GM18861 (cell line): ENCODE measurements around the gene OSBP2.
"Not testable (repeated sequence)": the region's sequence is repeated elsewhere in the genome, so short reads cannot be mapped to it uniquely, and the experiment has no call there.

Experiments used
- ATAC-seq: cut with Tn5 transposase; IDR thresholded peaks from one replicate; pipeline ENCODE4 v1.9.1; 2021; ENCODE audit not compliant: unreplicated experiment

OSBP2 gene

GRCh38 chr22:30694640-30695350 is at the start of gene OSBP2:
Gene OSBP2 (plus strand): TSS chr22:30694874. CDS start chr22:30694910, 36 bp downstream.
- ATAC-seq = no peak

GRCh38 chr22:30646518-30647160 is 48.0 kb upstream of the OSBP2 start:
- ATAC-seq = no peak

GRCh38 chr22:30647536-30647935 is 47.1 kb upstream of the OSBP2 start:
- ATAC-seq = no peak

- no peak for ATAC-seq
Measured at GRCh38 chr22:30648825-30649224, 45.8 kb upstream of the OSBP2 start.

- ATAC-seq = no peak
Measured at GRCh38 chr22:30649430-30650007, 45.2 kb upstream of the OSBP2 start.

GRCh38 chr22:30650508-30651116 is 44.1 kb upstream of the OSBP2 start:
- ATAC-seq = no peak

GRCh38 chr22:30652852-30653251 is 41.8 kb upstream of the OSBP2 start:
- ATAC-seq = no peak

- ATAC-seq = no peak
Measured at GRCh38 chr22:30654361-30654760, 40.3 kb upstream of the OSBP2 start.

- ATAC-seq = no peak
Measured at GRCh38 chr22:30655532-30655931, 39.1 kb upstream of the OSBP2 start.

GRCh38 chr22:30662040-30662439 is 32.6 kb upstream of the OSBP2 start:
- no peak for ATAC-seq

- no peak for ATAC-seq
Measured at GRCh38 chr22:30664798-30665197, 29.9 kb upstream of the OSBP2 start.

GRCh38 chr22:30665266-30665665 is 29.4 kb upstream of the OSBP2 start:
- ATAC-seq = no peak

- ATAC-seq = no peak
Measured at GRCh38 chr22:30665786-30666185, 28.9 kb upstream of the OSBP2 start.

GRCh38 chr22:30667107-30667493 is 27.6 kb upstream of the OSBP2 start:
- ATAC-seq = no peak

- peak; percentile 71 for ATAC-seq
Measured at GRCh38 chr22:30667494-30668385, 26.9 kb upstream of the OSBP2 start, which contains the start of gene DUSP18. Gene DUSP18 (minus strand): TSS chr22:30667875. CDS start chr22:30664003, 3,872 bp downstream.

GRCh38 chr22:30668386-30668710 is 26.3 kb upstream of the OSBP2 start:
- no peak for ATAC-seq

- ATAC-seq = no peak
Measured at GRCh38 chr22:30671071-30671470, 23.6 kb upstream of the OSBP2 start.

- ATAC-seq = no peak
Measured at GRCh38 chr22:30673136-30673535, 21.5 kb upstream of the OSBP2 start.

- ATAC-seq = no peak
Measured at GRCh38 chr22:30674482-30674881, 20.2 kb upstream of the OSBP2 start.

GRCh38 chr22:30675436-30675835 is 19.2 kb upstream of the OSBP2 start:
- no peak for ATAC-seq

- ATAC-seq = not testable (repeated sequence)
Measured at GRCh38 chr22:30676565-30676964, 18.1 kb upstream of the OSBP2 start.
